HEK293T (cell line): ENCODE results near the gene IKBKE.

ENCODE experiments used
- CTBP1 ChIP-seq: fragments of 450-650 bp; IDR thresholded peaks from 2 replicates; pipeline ENCODE4 v1.6.1; 2016; ENCODE audit warnings: borderline replicate concordance
- ELF4 ChIP-seq: fragments of 450-650 bp; IDR thresholded peaks from 2 replicates; pipeline ENCODE4 v1.6.1; 2017; ENCODE audit warnings: antibody characterized with exemption
- FOXM1 ChIP-seq: fragments of 450-650 bp; IDR thresholded peaks from 2 replicates; pipeline ENCODE4 v1.6.1; 2017; ENCODE audit warnings: mild to moderate bottlenecking, borderline replicate concordance
- SP1 ChIP-seq: fragments of 450-650 bp; IDR thresholded peaks from 2 replicates; pipeline ENCODE4 v1.6.1; 2017
- SUZ12 ChIP-seq: fragments of 450-650 bp; IDR thresholded peaks from 2 replicates; pipeline ENCODE4 v1.6.1; 2016; ENCODE audit warnings: mild to moderate bottlenecking
- ZNF384 ChIP-seq: fragments of 450-650 bp; IDR thresholded peaks from 2 replicates; pipeline ENCODE4 v1.6.1; 2016
- TF ChIP-seq, protein P1 (sequence below): fragments of 450-650 bp; IDR thresholded peaks from 2 replicates; pipeline ENCODE4 v1.6.1; 2016

DNA sequence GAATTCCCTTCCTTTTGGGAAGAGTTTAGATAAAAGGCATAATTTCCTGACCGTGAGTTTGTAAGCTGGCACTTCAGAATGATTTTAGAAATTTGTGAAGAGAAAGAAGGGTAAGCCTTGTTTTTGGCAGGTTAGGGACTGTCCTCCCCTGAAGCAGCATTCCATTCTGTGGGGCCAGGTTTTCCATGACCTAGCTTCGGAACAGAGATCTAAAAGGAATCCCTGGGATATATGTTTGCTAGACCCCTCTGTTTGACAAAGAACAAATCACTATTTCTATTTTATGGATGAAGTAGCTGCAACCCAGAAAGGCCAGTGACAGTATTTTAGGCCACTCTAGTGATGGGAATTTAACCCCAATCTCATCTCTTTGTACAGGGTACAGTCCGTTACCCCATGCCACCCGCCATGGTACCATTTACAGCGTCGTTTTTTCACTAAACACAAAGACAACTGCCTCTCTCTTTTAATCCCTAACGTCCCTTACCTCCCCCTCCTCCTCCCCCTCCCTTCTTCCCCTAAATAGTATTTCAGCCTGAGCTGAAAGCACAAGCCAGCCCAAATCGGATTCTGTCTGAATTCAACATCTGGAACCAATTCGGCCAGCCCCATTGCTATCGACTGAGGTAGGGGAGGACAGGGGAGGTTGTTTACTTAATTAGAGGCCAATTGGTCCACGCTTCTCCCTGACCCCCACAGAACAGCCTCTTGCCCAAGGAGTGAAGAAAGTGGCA is 23.4 kb upstream of the IKBKE start:
- no peak for TF ChIP-seq SUZ12
- TF ChIP-seq ELF4 = no peak
- TF ChIP-seq CTBP1 = no peak
- no peak for TF ChIP-seq SP1
- TF ChIP-seq, protein P1, sequence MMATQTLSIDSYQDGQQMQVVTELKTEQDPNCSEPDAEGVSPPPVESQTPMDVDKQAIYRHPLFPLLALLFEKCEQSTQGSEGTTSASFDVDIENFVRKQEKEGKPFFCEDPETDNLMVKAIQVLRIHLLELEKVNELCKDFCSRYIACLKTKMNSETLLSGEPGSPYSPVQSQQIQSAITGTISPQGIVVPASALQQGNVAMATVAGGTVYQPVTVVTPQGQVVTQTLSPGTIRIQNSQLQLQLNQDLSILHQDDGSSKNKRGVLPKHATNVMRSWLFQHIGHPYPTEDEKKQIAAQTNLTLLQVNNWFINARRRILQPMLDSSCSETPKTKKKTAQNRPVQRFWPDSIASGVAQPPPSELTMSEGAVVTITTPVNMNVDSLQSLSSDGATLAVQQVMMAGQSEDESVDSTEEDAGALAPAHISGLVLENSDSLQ = no peak
- TF ChIP-seq ZNF384 = no peak
- TF ChIP-seq FOXM1 = no peak
